ENCODE data around the gene BACH2. TPM values are rescaled to one million over a fixed set of nuclear protein-coding genes. Genes with fewer than 3 reads are reported as not detected.
"Not testable (repeated sequence)": the region's sequence is repeated elsewhere in the genome, so short reads cannot be mapped to it uniquely, and the experiment has no call there.

BACH2 gene
- polyA plus RNA-seq, 2 donors: 0.24 to 0.26 TPM

DNA sequence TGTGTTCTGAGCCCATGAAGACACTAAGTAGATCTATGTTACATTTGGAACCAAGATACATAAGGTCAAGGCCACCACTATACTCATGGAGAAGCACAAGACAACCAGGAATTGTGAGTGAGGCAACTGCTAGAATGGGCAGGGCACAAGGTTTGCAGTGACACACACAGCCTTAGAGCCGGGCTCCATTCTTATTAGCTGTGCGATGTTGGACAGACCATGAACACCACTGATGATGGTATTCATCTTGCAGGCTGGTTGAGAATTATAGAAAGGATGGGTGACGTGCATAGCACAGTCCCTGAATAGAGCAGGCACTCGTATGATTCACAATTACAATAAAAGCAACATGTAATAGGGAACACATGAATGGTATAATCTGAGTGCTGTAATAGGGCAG is 229.9 kb downstream of the BACH2 start:
- no peaks in the 10 kb centered on the region for H3K4me1 ChIP-seq (ENCODE audit: control insufficient read depth in 2 of 2, insufficient read depth in 2 of 2, low read length in 1 of 2)
- no peak overlapping the region for H3K27ac ChIP-seq (ENCODE audit: low read depth in 2 of 2, low read length in 1 of 2)
- H3K36me3 ChIP-seq (ENCODE audit: control insufficient read depth in 2 of 2, insufficient read depth in 2 of 2, low read length in 1 of 2): no peaks in the 10 kb centered on the region
- H3K9me3 ChIP-seq (ENCODE audit: control insufficient read depth in 2 of 2, insufficient read depth in 1 of 2, low read depth in 1 of 2, low read length in 1 of 2): no peaks in the 10 kb centered on the region
- H3K27me3 ChIP-seq (ENCODE audit: control insufficient read depth in 1 of 2, insufficient read depth in 2 of 2, low read length in 2 of 2): no peaks in the 10 kb centered on the region
- 93 to 94% methylated on average over 4 of the region's 4 CpGs for WGBS, 2 donors
- H3K4me3 ChIP-seq (ENCODE audit: low read depth in 1 of 2, low read length in 2 of 2): no peak overlapping the region

DNA sequence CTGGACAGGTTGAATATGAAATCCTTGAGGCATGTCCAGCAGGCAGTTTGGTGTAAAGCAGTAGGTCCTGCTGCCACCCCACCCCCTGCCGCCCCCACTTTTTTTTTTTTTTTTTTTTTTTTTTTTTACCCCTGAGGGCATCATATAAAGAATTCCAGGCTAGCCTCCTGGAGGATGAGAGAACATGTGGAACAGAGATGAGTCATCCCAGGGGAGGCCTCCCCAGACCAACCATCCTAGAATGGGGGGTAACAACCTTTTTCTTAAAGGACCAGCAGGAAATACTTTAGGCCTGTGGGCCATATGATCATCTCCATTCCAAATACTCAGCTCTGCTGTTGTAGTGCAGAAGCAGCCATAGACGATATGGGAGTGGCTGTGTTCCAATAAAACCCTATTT is 231.5 kb downstream of the BACH2 start:
- Histone ChIP-seq H3K9me3 (ENCODE audit: control insufficient read depth in 2 of 2, insufficient read depth in 1 of 2, low read depth in 1 of 2, low read length in 1 of 2) (no peaks in the 10 kb centered on the region), H3K4me3 (ENCODE audit: low read depth in 1 of 2, low read length in 2 of 2) (no peak overlapping the region), H3K27ac (ENCODE audit: low read depth in 2 of 2, low read length in 1 of 2) (no peak overlapping the region), H3K36me3 (ENCODE audit: control insufficient read depth in 2 of 2, insufficient read depth in 2 of 2, low read length in 1 of 2) (no peaks in the 10 kb centered on the region), H3K27me3 (ENCODE audit: control insufficient read depth in 1 of 2, insufficient read depth in 2 of 2, low read length in 2 of 2) (no peaks in the 10 kb centered on the region), H3K4me1 (ENCODE audit: control insufficient read depth in 2 of 2, insufficient read depth in 2 of 2, low read length in 1 of 2) (no peaks in the 10 kb centered on the region)
- WGBS, 2 donors: 85 to 94% methylated on average over 2 of the region's 2 CpGs

- no peaks in the 10 kb centered on the region for H3K9me3 ChIP-seq (ENCODE audit: control insufficient read depth in 2 of 2, insufficient read depth in 1 of 2, low read depth in 1 of 2, low read length in 1 of 2)
- 39 to 45% methylated on average over 2 of the region's 2 CpGs for WGBS, 2 donors
- no peaks in the 10 kb centered on the region for H3K27me3 ChIP-seq (ENCODE audit: control insufficient read depth in 1 of 2, insufficient read depth in 2 of 2, low read length in 2 of 2)
- no peak overlapping the region for H3K4me3 ChIP-seq (ENCODE audit: low read depth in 1 of 2, low read length in 2 of 2)
- no peak overlapping the region for H3K27ac ChIP-seq (ENCODE audit: low read depth in 2 of 2, low read length in 1 of 2)
- no peaks in the 10 kb centered on the region for H3K4me1 ChIP-seq (ENCODE audit: control insufficient read depth in 2 of 2, insufficient read depth in 2 of 2, low read length in 1 of 2)
- no peaks in the 10 kb centered on the region for H3K36me3 ChIP-seq (ENCODE audit: control insufficient read depth in 2 of 2, insufficient read depth in 2 of 2, low read length in 1 of 2)
These were observed 234.0 kb downstream of the BACH2 start for GRCh38 chr6:90062667-90063066.

GRCh38 chr6:90062051-90062450 is 234.6 kb downstream of the BACH2 start:
- Histone ChIP-seq H3K36me3 (ENCODE audit: control insufficient read depth in 2 of 2, insufficient read depth in 2 of 2, low read length in 1 of 2) (no peaks in the 10 kb centered on the region), H3K27ac (ENCODE audit: low read depth in 2 of 2, low read length in 1 of 2) (no peak overlapping the region), H3K9me3 (ENCODE audit: control insufficient read depth in 2 of 2, insufficient read depth in 1 of 2, low read depth in 1 of 2, low read length in 1 of 2) (no peaks in the 10 kb centered on the region), H3K4me1 (ENCODE audit: control insufficient read depth in 2 of 2, insufficient read depth in 2 of 2, low read length in 1 of 2) (no peaks in the 10 kb centered on the region), H3K27me3 (ENCODE audit: control insufficient read depth in 1 of 2, insufficient read depth in 2 of 2, low read length in 2 of 2) (no peaks in the 10 kb centered on the region), H3K4me3 (ENCODE audit: low read depth in 1 of 2, low read length in 2 of 2) (no peak overlapping the region)
- 79 to 82% methylated on average over 4 of the region's 4 CpGs for WGBS, 2 donors

GRCh38 chr6:90059178-90059577 is 237.5 kb downstream of the BACH2 start:
- WGBS, 2 donors: 80 to 85% methylated on average over 3 of the region's 3 CpGs

DNA sequence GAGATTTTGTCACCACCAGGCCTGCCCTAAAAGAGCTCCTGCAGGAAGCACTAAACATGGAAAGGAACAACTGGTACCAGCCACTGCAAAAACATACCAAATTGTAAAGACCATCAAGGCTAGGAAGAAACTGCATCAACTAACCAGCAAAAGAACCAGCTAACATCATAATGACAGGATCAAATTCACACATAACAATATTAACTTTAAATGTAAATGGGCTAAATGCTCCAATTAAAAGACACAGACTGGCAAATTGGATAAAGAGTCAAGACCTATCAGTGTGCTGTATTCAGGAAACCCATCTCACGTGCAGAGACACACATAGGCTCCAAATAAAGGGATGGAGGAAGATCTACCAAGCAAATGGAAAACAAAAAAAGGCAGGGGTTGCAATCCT is 240.7 kb downstream of the BACH2 start:
- not testable (repeated sequence) for H3K9me3 ChIP-seq (ENCODE audit: control insufficient read depth in 2 of 2, insufficient read depth in 1 of 2, low read depth in 1 of 2, low read length in 1 of 2); H3K4me1 ChIP-seq (ENCODE audit: control insufficient read depth in 2 of 2, insufficient read depth in 2 of 2, low read length in 1 of 2); H3K4me3 ChIP-seq (ENCODE audit: low read depth in 1 of 2, low read length in 2 of 2); H3K27ac ChIP-seq (ENCODE audit: low read depth in 2 of 2, low read length in 1 of 2); H3K36me3 ChIP-seq (ENCODE audit: control insufficient read depth in 2 of 2, insufficient read depth in 2 of 2, low read length in 1 of 2); H3K27me3 ChIP-seq (ENCODE audit: control insufficient read depth in 1 of 2, insufficient read depth in 2 of 2, low read length in 2 of 2)
- WGBS, 2 donors: 94 to 100% methylated on average over 1 of the region's 1 CpG

More at GRCh38 chr6:90059178-90059577, 237.5 kb downstream of the BACH2 start:
- H3K4me3 ChIP-seq (ENCODE audit: low read depth in 1 of 2, low read length in 2 of 2); H3K27me3 ChIP-seq (ENCODE audit: control insufficient read depth in 1 of 2, insufficient read depth in 2 of 2, low read length in 2 of 2); H3K36me3 ChIP-seq (ENCODE audit: control insufficient read depth in 2 of 2, insufficient read depth in 2 of 2, low read length in 1 of 2); H3K9me3 ChIP-seq (ENCODE audit: control insufficient read depth in 2 of 2, insufficient read depth in 1 of 2, low read depth in 1 of 2, low read length in 1 of 2); H3K27ac ChIP-seq (ENCODE audit: low read depth in 2 of 2, low read length in 1 of 2); H3K4me1 ChIP-seq (ENCODE audit: control insufficient read depth in 2 of 2, insufficient read depth in 2 of 2, low read length in 1 of 2): not testable (repeated sequence)

- WGBS, 2 donors: 95 to 96% methylated on average over 12 of the region's 12 CpGs
- not testable (repeated sequence) for H3K4me1 ChIP-seq (ENCODE audit: control insufficient read depth in 2 of 2, insufficient read depth in 2 of 2, low read length in 1 of 2); H3K4me3 ChIP-seq (ENCODE audit: low read depth in 1 of 2, low read length in 2 of 2); H3K27me3 ChIP-seq (ENCODE audit: control insufficient read depth in 1 of 2, insufficient read depth in 2 of 2, low read length in 2 of 2); H3K36me3 ChIP-seq (ENCODE audit: control insufficient read depth in 2 of 2, insufficient read depth in 2 of 2, low read length in 1 of 2); H3K9me3 ChIP-seq (ENCODE audit: control insufficient read depth in 2 of 2, insufficient read depth in 1 of 2, low read depth in 1 of 2, low read length in 1 of 2); H3K27ac ChIP-seq (ENCODE audit: low read depth in 2 of 2, low read length in 1 of 2)
These were observed 242.4 kb downstream of the BACH2 start for GRCh38 chr6:90054193-90054592.

- WGBS, 2 donors: 88 to 92% methylated on average over 5 of the region's 5 CpGs
- Histone ChIP-seq H3K9me3 (ENCODE audit: control insufficient read depth in 2 of 2, insufficient read depth in 1 of 2, low read depth in 1 of 2, low read length in 1 of 2) (no peaks in the 10 kb centered on the region), H3K27me3 (ENCODE audit: control insufficient read depth in 1 of 2, insufficient read depth in 2 of 2, low read length in 2 of 2) (no peaks in the 10 kb centered on the region), H3K4me3 (ENCODE audit: low read depth in 1 of 2, low read length in 2 of 2) (no peak overlapping the region), H3K36me3 (ENCODE audit: control insufficient read depth in 2 of 2, insufficient read depth in 2 of 2, low read length in 1 of 2) (no peaks in the 10 kb centered on the region), H3K4me1 (ENCODE audit: control insufficient read depth in 2 of 2, insufficient read depth in 2 of 2, low read length in 1 of 2) (no peaks in the 10 kb centered on the region), H3K27ac (ENCODE audit: low read depth in 2 of 2, low read length in 1 of 2) (no peak overlapping the region)
These were observed 243.0 kb downstream of the BACH2 start for GRCh38 chr6:90053614-90054013.

- H3K27ac ChIP-seq (ENCODE audit: low read depth in 2 of 2, low read length in 1 of 2): no peak overlapping the region
- no peaks in the 10 kb centered on the region for H3K9me3 ChIP-seq (ENCODE audit: control insufficient read depth in 2 of 2, insufficient read depth in 1 of 2, low read depth in 1 of 2, low read length in 1 of 2)
- WGBS, 2 donors: 73 to 76% methylated on average over 5 of the region's 5 CpGs
- H3K27me3 ChIP-seq (ENCODE audit: control insufficient read depth in 1 of 2, insufficient read depth in 2 of 2, low read length in 2 of 2): no peaks in the 10 kb centered on the region
- no peak overlapping the region for H3K4me3 ChIP-seq (ENCODE audit: low read depth in 1 of 2, low read length in 2 of 2)
- no peaks in the 10 kb centered on the region for H3K4me1 ChIP-seq (ENCODE audit: control insufficient read depth in 2 of 2, insufficient read depth in 2 of 2, low read length in 1 of 2)
- H3K36me3 ChIP-seq (ENCODE audit: control insufficient read depth in 2 of 2, insufficient read depth in 2 of 2, low read length in 1 of 2): no peaks in the 10 kb centered on the region
These were observed 247.3 kb downstream of the BACH2 start for GRCh38 chr6:90049295-90049694.

DNA sequence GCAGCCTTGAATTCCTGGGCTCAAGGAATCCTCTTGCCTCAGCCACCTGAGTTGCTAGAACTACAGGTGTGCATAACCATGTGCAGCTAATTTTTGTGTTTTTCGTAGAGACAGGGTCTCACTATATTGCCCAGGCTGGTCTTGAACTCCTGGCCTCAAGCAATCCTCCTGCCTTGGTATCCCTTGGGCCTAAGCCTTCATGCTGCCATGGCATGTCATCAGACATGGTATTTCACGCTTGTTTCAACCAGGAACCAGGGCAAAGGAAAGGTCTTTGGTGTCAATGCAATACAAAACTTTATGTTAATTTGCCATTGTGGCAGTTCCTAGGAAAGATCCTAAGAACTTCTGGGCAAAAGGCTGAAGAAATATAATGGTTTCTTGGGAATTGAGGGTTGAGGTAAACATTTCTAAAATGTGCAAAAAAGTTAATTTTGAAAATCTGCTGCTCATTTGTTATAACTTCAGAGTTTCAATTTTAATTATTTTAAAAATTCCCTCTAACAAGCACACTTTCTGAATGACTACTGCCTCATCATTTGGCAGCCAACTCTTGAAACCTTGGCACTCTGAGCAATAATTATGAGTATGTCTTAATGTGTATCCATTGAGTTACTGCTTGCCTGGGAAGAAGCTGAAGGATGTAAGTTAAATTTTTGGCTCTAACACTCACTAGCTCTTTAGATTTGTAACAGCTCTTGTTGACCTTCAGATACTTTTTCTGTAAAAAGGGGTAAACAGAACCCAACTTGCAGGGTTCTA is 248.3 kb downstream of the BACH2 start:
- H3K27ac ChIP-seq (ENCODE audit: low read depth in 2 of 2, low read length in 1 of 2): no peak overlapping the region
- H3K4me3 ChIP-seq (ENCODE audit: low read depth in 1 of 2, low read length in 2 of 2): no peak overlapping the region
- H3K9me3 ChIP-seq (ENCODE audit: control insufficient read depth in 2 of 2, insufficient read depth in 1 of 2, low read depth in 1 of 2, low read length in 1 of 2): no peaks in the 10 kb centered on the region
- no peaks in the 10 kb centered on the region for H3K4me1 ChIP-seq (ENCODE audit: control insufficient read depth in 2 of 2, insufficient read depth in 2 of 2, low read length in 1 of 2)
- H3K36me3 ChIP-seq (ENCODE audit: control insufficient read depth in 2 of 2, insufficient read depth in 2 of 2, low read length in 1 of 2): no peaks in the 10 kb centered on the region
- WGBS, 2 donors: 86 to 91% methylated on average over 2 of the region's 2 CpGs
- no peaks in the 10 kb centered on the region for H3K27me3 ChIP-seq (ENCODE audit: control insufficient read depth in 1 of 2, insufficient read depth in 2 of 2, low read length in 2 of 2)

All from esophagus (tissue), 2 donors.